H1 (cell line): ENCODE data around the gene CSRNP3. TPM values are rescaled to one million over a fixed set of nuclear protein-coding genes. Genes with fewer than 3 reads are reported as not detected.

Source experiments
- CTCF ChIA-PET: fragments of 300-600 bp; sonication (Branson Sonifier 250); formaldehyde crosslinking; loops from one replicate; lab custom pipeline; 2021; ENCODE audit not compliant: partially characterized antibody; lab: Charles Lee
- POLR2A ChIA-PET: fragments of 300-600 bp; sonication (Branson Sonifier 250); formaldehyde crosslinking; loops from one replicate; lab custom pipeline; 2021; ENCODE audit warnings: inconsistent platforms; ENCODE audit not compliant: partially characterized antibody; lab: Charles Lee
- DNase-seq, 2 experiments: peaks; one replicate each; pipeline versions ENCODE4 v3.0.0 to v3.0.0-alpha.2; 2010 to 2022; ENCODE audit warnings: low spot score in 2 of 2, low read depth in 1 of 2, mixed read lengths in 1 of 2
- FAIRE-seq: peaks from 2 replicates; lab custom pipeline; 2011; peaks lifted over from hg19 to GRCh38; lab: Jason Lieb, UNC
- H2AFZ ChIP-seq: 2 replicates; pipeline ENCODE4 v1.8.1; 2012; ENCODE audit warnings: low read length, inconsistent platforms
- H2AK5ac ChIP-seq: 2 replicates; pipeline ENCODE4 v1.6.1; 2013; ENCODE audit warnings: low read depth, low read length
- H2BK120ac ChIP-seq: replicated peaks from 2 replicates; pipeline ENCODE3; 2013; ENCODE audit warnings: low read depth, low read length, inconsistent platforms
- H2BK12ac ChIP-seq: 2 replicates; pipeline ENCODE4 v1.6.1; 2013; ENCODE audit warnings: low read depth, low read length
- H2BK15ac ChIP-seq: 2 replicates; pipeline ENCODE4 v1.6.1; 2013; ENCODE audit warnings: low read length
- H2BK20ac ChIP-seq: 2 replicates; pipeline ENCODE4 v1.6.1; 2013; ENCODE audit warnings: low read length
- H2BK5ac ChIP-seq: 2 replicates; pipeline ENCODE4 v1.6.1; 2013; ENCODE audit warnings: low read depth, low read length
- H3K14ac ChIP-seq: 2 replicates; pipeline ENCODE4 v1.6.1; 2013; ENCODE audit warnings: inconsistent platforms; ENCODE audit not compliant: insufficient read length
- H3K18ac ChIP-seq: 2 replicates; pipeline ENCODE4 v1.6.1; 2013; ENCODE audit warnings: low read length; ENCODE audit errors: extremely low read depth
- H3K23ac ChIP-seq: 2 replicates; pipeline ENCODE4 v1.6.1; 2013; ENCODE audit warnings: inconsistent platforms; ENCODE audit not compliant: insufficient read length
- H3K23me2 ChIP-seq: 2 replicates; pipeline ENCODE4 v1.6.1; 2013; ENCODE audit warnings: low read depth, low read length
- H3K27ac ChIP-seq: 2 replicates; pipeline ENCODE4 v1.6.1; 2011; ENCODE audit warnings: low read depth, low read length, inconsistent platforms
- H3K27me3 ChIP-seq, 4 experiments: replicated peaks in 1 of 4; 1 replicate in 1 of 4; 2 replicates in 3 of 4; pipeline versions ENCODE4 v1.6.1 to v1.8.1; 2011 to 2013; ENCODE audit warnings: low read length in 3 of 4, mild to moderate bottlenecking in 3 of 4, inconsistent platforms in 2 of 4, mixed read lengths in 2 of 4, moderate library complexity in 1 of 4; ENCODE audit not compliant: control insufficient read depth in 3 of 4, insufficient read depth in 3 of 4; ENCODE audit errors: extremely low read depth in 1 of 4
- H3K36me3 ChIP-seq, 4 experiments: 2 replicates each; pipeline versions ENCODE4 v1.6.1 to v1.8.1; 2011 to 2013; ENCODE audit warnings: mild to moderate bottlenecking in 4 of 4, low read length in 3 of 4, moderate library complexity in 2 of 4, control low read depth in 1 of 4, inconsistent platforms in 1 of 4; ENCODE audit not compliant: insufficient read depth in 4 of 4, control insufficient read depth in 2 of 4
- H3K4ac ChIP-seq: replicated peaks from 2 replicates; pipeline ENCODE3; 2013; ENCODE audit warnings: low read length, low read depth, mixed read lengths, inconsistent platforms; ENCODE audit not compliant: insufficient read length
- H3K4me1 ChIP-seq, 4 experiments: replicated peaks in 1 of 4; 1 replicate in 1 of 4; 2 replicates in 3 of 4; pipeline versions ENCODE4 v1.6.1 to v1.8.1; 2011 to 2013; ENCODE audit warnings: low read length in 3 of 4, inconsistent platforms in 2 of 4, mixed read lengths in 1 of 4; ENCODE audit not compliant: insufficient read depth in 4 of 4, control insufficient read depth in 3 of 4
- H3K4me2 ChIP-seq, 2 experiments: 2 replicates each; pipeline versions ENCODE4 v1.6.1 to v1.8.1; 2011 to 2013; ENCODE audit warnings: low read depth in 2 of 2, low read length in 2 of 2, control low read depth in 1 of 2, inconsistent platforms in 1 of 2, mild to moderate bottlenecking in 1 of 2; ENCODE audit not compliant: insufficient read depth in 1 of 2
- H3K4me3 ChIP-seq, 4 experiments: fragments of 200-600, 300-600 bp in 1 of 4; sonication (generic), shearing (Covaris generic), sonication (Bioruptor Twin) in 1 of 4; 2 replicates each; pipeline versions ENCODE4 v1.5.1 to v1.8.1; 2011 to 2016; ENCODE audit warnings: low read length in 4 of 4, low read depth in 3 of 4, control low read depth in 2 of 4, inconsistent platforms in 2 of 4, mild to moderate bottlenecking in 2 of 4, mixed read lengths in 1 of 4, moderate library complexity in 1 of 4; ENCODE audit not compliant: insufficient read depth in 2 of 4; ENCODE audit errors: extremely low read depth in 1 of 4
- H3K56ac ChIP-seq: replicated peaks from 2 replicates; pipeline ENCODE3; 2013; ENCODE audit warnings: low read depth, mild to moderate bottlenecking, mixed read lengths, low read length, inconsistent platforms; ENCODE audit not compliant: insufficient read length
- H3K79me1 ChIP-seq: 2 replicates; pipeline ENCODE4 v1.6.1; 2013; ENCODE audit warnings: low read depth, low read length, control low read depth
- H3K79me2 ChIP-seq, 2 experiments: 2 replicates each; pipeline versions ENCODE4 v1.6.1 to v1.8.1; 2012 to 2013; ENCODE audit warnings: low read length in 2 of 2, mild to moderate bottlenecking in 2 of 2, inconsistent platforms in 1 of 2; ENCODE audit not compliant: insufficient read depth in 2 of 2, control insufficient read depth in 1 of 2
- H3K9ac ChIP-seq, 4 experiments: replicated peaks in 1 of 4; 1 replicate in 1 of 4; 2 replicates in 3 of 4; pipeline versions ENCODE4 v1.6.1 to v1.8.1; 2011 to 2013; ENCODE audit warnings: low read depth in 3 of 4, low read length in 3 of 4, control low read depth in 2 of 4, mild to moderate bottlenecking in 2 of 4, moderate library complexity in 2 of 4, inconsistent platforms in 1 of 4; ENCODE audit errors: extremely low read depth in 1 of 4
- H3K9me3 ChIP-seq, 2 experiments: 2 replicates each; pipeline versions ENCODE4 v1.6.1 to v1.8.1; 2012 to 2013; ENCODE audit warnings: mild to moderate bottlenecking in 2 of 2, moderate library complexity in 2 of 2, control low read depth in 1 of 2, inconsistent platforms in 1 of 2, low read depth in 1 of 2, low read length in 1 of 2, mixed read lengths in 1 of 2; ENCODE audit not compliant: insufficient read depth in 2 of 2
- H4K20me1 ChIP-seq, 2 experiments: replicated peaks in 1 of 2; 2 replicates each; pipeline versions ENCODE3 to v1.8.1; 2011 to 2013; ENCODE audit warnings: inconsistent platforms in 2 of 2, low read length in 2 of 2, mild to moderate bottlenecking in 1 of 2; ENCODE audit not compliant: insufficient read depth in 2 of 2, control insufficient read depth in 1 of 2
- H4K5ac ChIP-seq: 2 replicates; pipeline ENCODE4 v1.6.1; 2013; ENCODE audit warnings: low read length, low read depth, mixed read lengths, inconsistent platforms; ENCODE audit not compliant: insufficient read length
- H4K8ac ChIP-seq: 2 replicates; pipeline ENCODE4 v1.8.0; 2013; ENCODE audit warnings: mild to moderate bottlenecking, moderate library complexity, low read length, inconsistent platforms; ENCODE audit not compliant: insufficient read depth; ENCODE audit errors: extremely low read depth
- H4K91ac ChIP-seq: replicated peaks from 2 replicates; pipeline ENCODE3; 2013; ENCODE audit warnings: low read length, mixed read lengths, inconsistent platforms; ENCODE audit not compliant: insufficient read length
- ASH2L ChIP-seq: fragments of 200-600, 300-600 bp; sonication (generic); IDR thresholded peaks from one replicate; pipeline ENCODE4 v1.7.1; 2017; ENCODE audit warnings: low read length
- CREB1 ChIP-seq: IDR thresholded peaks from 2 replicates; pipeline ENCODE4 v1.6.1; 2012; ENCODE audit warnings: inconsistent platforms
- HDAC2 ChIP-seq, 2 experiments: fragments of 300-600 bp in 1 of 2; sonication (generic) in 1 of 2; IDR thresholded peaks; 2 replicates each; pipeline ENCODE4 v1.6.1; 2011 to 2012; ENCODE audit warnings: low read depth in 2 of 2, low read length in 2 of 2, mild to moderate bottlenecking in 2 of 2, moderate library complexity in 2 of 2, borderline replicate concordance in 1 of 2, inconsistent platforms in 1 of 2
- KDM4A ChIP-seq: IDR thresholded peaks from one replicate; pipeline ENCODE4 v1.7.1; 2012; ENCODE audit warnings: low read depth, mild to moderate bottlenecking, moderate library complexity, low read length, inconsistent platforms; ENCODE audit not compliant: severe bottlenecking
- NANOG ChIP-seq: IDR thresholded peaks from 2 replicates; pipeline ENCODE4 v1.6.1; 2011; ENCODE audit warnings: low read length, low read depth, mild to moderate bottlenecking, inconsistent platforms; ENCODE audit not compliant: insufficient read depth, poor library complexity, severe bottlenecking
- NRF1 ChIP-seq: IDR thresholded peaks from 2 replicates; pipeline ENCODE4 v1.6.1; 2011; ENCODE audit warnings: mild to moderate bottlenecking, low read depth, low read length, improper control_type of control experiment
- SIX5 ChIP-seq: IDR thresholded peaks from 2 replicates; pipeline ENCODE4 v1.6.1; 2011; ENCODE audit warnings: mild to moderate bottlenecking, low read depth, low read length
- TAF1 ChIP-seq: IDR thresholded peaks from 2 replicates; pipeline ENCODE4 v1.6.1; 2011; ENCODE audit warnings: mild to moderate bottlenecking, low read depth, low read length
- TAF7 ChIP-seq: optimal IDR thresholded peaks from 2 replicates; pipeline ENCODE3; 2011; ENCODE audit warnings: low read depth, mild to moderate bottlenecking, inconsistent platforms, low read length, moderate library complexity, borderline replicate concordance
- WGBS, 2 experiments: shearing (Covaris generic) in 1 of 2; methylation state at CpG; one replicate each; pipeline versions ENCODE4 v1.1.6 to v1.1.7; 2013 to 2015; ENCODE audit warnings: low lambda C conversion rate in 2 of 2, mixed read lengths in 2 of 2, inconsistent platforms in 1 of 2, low coverage in 1 of 2, missing lambda C conversion rate in 1 of 2; ENCODE audit not compliant: insufficient replicate concordance in 2 of 2, insufficient coverage in 1 of 2, insufficient read length in 1 of 2; ENCODE audit errors: extremely low coverage in 1 of 2, missing lambda C conversion rate in 1 of 2; 5-methylcytosine and 5-hydroxymethylcytosine counted together
- polyA plus RNA-seq, 7 experiments: library from polyadenylated mRNA; depleted of rRNA in 3 of 7; stranded (reverse) in 5 of 7; unstranded in 2 of 7; fragments of >200 nt in 5 of 7; fragments of 200-250 nt in 2 of 7; gene quantifications; 1 replicate in 5 of 7; 2 replicates in 1 of 7; 4 replicates in 1 of 7; pipeline versions ENCODE4 v1.2.1 to v1.2.3, GENCODE V29; 2011 to 2013; ENCODE audit warnings: missing spikeins in 2 of 7, mixed read lengths in 2 of 7
- total RNA-seq: library from RNA; stranded (reverse); fragmentation: NEBNext Ultra II Directional; extraction: Animal tissue kit (Norgen Biotek cat#: 25700); gene quantifications from 2 replicates; pipeline ENCODE4 v1.2.1, GENCODE V29; 2021
- TF ChIP-seq, protein P1 (sequence below), 3 experiments: IDR thresholded peaks; 1 replicate in 2 of 3; 2 replicates in 1 of 3; pipeline versions ENCODE4 v1.5.1 to v1.6.1; 2011; ENCODE audit warnings: low read length in 3 of 3, mild to moderate bottlenecking in 3 of 3, inconsistent platforms in 2 of 3, low read depth in 1 of 3, moderate library complexity in 1 of 3; ENCODE audit not compliant: insufficient read depth in 1 of 3; ENCODE audit errors: control extremely low read depth in 1 of 3

Gene CSRNP3
- total and polyA plus RNA-seq, 2 of the 8 experiments (the other 6 are each of a cell fraction or from before 2014, with no cell fraction given) = 1.3 to 6.5 TPM

DNA sequence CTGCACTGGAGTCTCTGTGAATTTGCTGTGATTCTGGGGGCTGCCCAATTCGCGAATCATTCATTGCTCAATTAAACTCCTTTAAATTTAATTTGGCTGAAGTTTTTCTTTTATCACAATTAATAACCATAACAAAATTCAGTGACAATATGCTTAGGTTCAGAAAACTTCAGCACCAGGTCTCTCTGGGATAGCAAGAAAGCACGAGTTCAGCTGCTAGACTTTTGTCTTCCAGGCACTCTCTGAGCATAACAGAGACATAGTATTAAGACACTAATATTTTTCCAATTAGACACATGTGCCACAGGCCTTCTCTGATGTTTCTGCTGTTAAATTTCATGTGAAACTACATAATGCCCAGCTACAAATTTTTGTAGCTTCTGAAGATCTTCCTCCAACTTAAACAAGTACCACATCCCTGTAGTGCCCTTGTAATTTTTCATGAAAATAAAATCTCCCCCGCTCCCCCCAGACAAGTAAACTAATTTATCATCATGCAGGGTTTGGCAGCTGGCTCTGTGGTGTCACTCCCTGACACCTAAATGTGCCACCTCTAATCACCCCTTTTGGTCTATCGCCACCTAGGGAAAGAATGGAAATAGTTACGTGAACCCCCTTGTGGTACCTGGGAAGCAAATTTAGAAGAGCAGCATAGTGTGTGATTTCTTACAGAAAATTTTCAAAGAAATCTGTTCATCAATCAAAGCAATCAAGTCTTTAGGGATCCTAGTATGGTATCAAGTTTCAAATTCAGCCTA lies 94.1 kb downstream of the CSRNP3 start:
- Histone ChIP-seq H3K4me2 (no peak overlapping the region), H3K23ac (no peak overlapping the region), H3K9me3 (no peaks in the 10 kb centered on the region), H3K27ac (no peak overlapping the region), H3K18ac (no peak overlapping the region), H2AK5ac (no peak overlapping the region), H4K20me1 (no peaks in the 10 kb centered on the region), H3K4ac (peak overlapping the region; percentile 49), H3K79me1 (no peaks in the 10 kb centered on the region), H3K23me2 (no peaks in the 10 kb centered on the region), H2BK5ac (no peak overlapping the region), H2AFZ (no peak overlapping the region), H4K91ac (no peak overlapping the region), H2BK120ac (no peak overlapping the region), H3K4me1 (no peaks in the 10 kb centered on the region; a peak in 1 of 7 replicates), H3K4me3 (no peak overlapping the region), H3K9ac (no peak overlapping the region), H2BK20ac (no peak overlapping the region), H4K5ac (no peak overlapping the region), H2BK12ac (no peak overlapping the region), H3K79me2 (no peaks in the 10 kb centered on the region), H3K14ac (no peak overlapping the region), H3K36me3 (no peaks in the 10 kb centered on the region), H4K8ac (no peak overlapping the region), H3K27me3 (no peaks in the 10 kb centered on the region), H2BK15ac (no peak overlapping the region), H3K56ac (no peak overlapping the region)
- FAIRE-seq (peak; percentile 82), DNase-seq (no peak)
- ChIA-PET CTCF (interaction anchor here (0.6 to 6.0 kb wide), 27 partner anchors 8 to 547 kb away, joined by 3 to 69 read pairs (median 5); no protein-coding TSS in a partner anchor), POLR2A (no interaction called here)
- 67% methylated on average over 6 of the region's 6 CpGs; no CpG with 5 or more reads in 1 of the 2 experiments for WGBS, 2 experiments
- TF ChIP-seq TAF7 = no peak
- TF ChIP-seq NANOG = no peak
- TF ChIP-seq NRF1 = no peak
- no peak for TF ChIP-seq TAF1
- TF ChIP-seq SIX5 = no peak
- TF ChIP-seq, protein P1, sequence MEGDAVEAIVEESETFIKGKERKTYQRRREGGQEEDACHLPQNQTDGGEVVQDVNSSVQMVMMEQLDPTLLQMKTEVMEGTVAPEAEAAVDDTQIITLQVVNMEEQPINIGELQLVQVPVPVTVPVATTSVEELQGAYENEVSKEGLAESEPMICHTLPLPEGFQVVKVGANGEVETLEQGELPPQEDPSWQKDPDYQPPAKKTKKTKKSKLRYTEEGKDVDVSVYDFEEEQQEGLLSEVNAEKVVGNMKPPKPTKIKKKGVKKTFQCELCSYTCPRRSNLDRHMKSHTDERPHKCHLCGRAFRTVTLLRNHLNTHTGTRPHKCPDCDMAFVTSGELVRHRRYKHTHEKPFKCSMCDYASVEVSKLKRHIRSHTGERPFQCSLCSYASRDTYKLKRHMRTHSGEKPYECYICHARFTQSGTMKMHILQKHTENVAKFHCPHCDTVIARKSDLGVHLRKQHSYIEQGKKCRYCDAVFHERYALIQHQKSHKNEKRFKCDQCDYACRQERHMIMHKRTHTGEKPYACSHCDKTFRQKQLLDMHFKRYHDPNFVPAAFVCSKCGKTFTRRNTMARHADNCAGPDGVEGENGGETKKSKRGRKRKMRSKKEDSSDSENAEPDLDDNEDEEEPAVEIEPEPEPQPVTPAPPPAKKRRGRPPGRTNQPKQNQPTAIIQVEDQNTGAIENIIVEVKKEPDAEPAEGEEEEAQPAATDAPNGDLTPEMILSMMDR (IDR thresholded peaks at IDR 0.05; ENCODE audit: control extremely low read depth in 1 of 3, insufficient read depth in 1 of 3, low read depth in 1 of 3, low read length in 3 of 3) = peak; percentile 9 to 95 (median 72)
- no peak for TF ChIP-seq HDAC2 (IDR thresholded peaks at IDR 0.05; ENCODE audit: borderline replicate concordance in 1 of 2, low read depth in 2 of 2, low read length in 2 of 2)
- TF ChIP-seq ASH2L = no peak
- no peak for TF ChIP-seq CREB1
- TF ChIP-seq KDM4A = no peak
